Measurements from ENCODE around the gene EMB.
"Not testable (repeated sequence)": the region's sequence is repeated elsewhere in the genome, so short reads cannot be mapped to it uniquely, and the experiment has no call there.

DNA sequence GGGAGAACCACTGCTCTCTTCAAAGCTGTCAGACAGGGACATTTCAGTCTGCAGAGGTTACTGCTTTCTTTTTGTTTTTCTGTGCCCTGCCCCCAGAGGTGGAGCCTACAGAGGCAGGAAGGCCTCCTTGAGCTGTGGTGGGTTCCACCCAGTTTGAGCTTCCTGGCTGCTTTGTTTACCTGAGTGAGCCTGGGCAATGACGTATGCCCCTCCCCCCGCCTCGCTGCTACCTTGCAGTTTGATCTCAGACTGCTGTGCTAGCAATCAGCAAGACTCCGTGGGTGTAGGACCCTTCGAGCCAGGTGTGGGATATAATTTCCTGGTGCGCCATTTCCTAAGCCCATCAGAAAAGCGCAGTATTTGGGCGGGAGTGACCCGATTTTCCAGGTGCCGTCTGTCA is 48.4 kb upstream of the EMB start:
- not testable (repeated sequence) for TF ChIP-seq CTCF (IDR thresholded peaks at IDR 0.05); POLR2AphosphoS5 (IDR thresholded peaks at IDR 0.05); POLR2A (IDR thresholded peaks at IDR 0.05; ENCODE audit: low read depth); EP300 (IDR thresholded peaks at IDR 0.05)
